ENCODE data around the gene ARHGAP22. TPM values are rescaled to one million over a fixed set of nuclear protein-coding genes. Genes with fewer than 3 reads are reported as not detected.

The ARHGAP22 gene
- total RNA-seq, 1 experiment from 2014 or later, result 1.8 TPM

- no TSS peak for BruUV-seq (replicated peaks)
- TF ChIP-seq SIN3A (IDR thresholded peaks at IDR 0.05; ENCODE audit: borderline replicate concordance, insufficient read depth, low read depth, low read length) (no peak), CTCF (IDR thresholded peaks at IDR 0.05) (no peak), TCF7L2 (IDR thresholded peaks at IDR 0.05; ENCODE audit: low read depth, low read length) (no peak), POLR2AphosphoS5 (IDR thresholded peaks at IDR 0.05; ENCODE audit: low read depth, low read length) (no peak)
- TF ChIP-seq, protein P1, sequence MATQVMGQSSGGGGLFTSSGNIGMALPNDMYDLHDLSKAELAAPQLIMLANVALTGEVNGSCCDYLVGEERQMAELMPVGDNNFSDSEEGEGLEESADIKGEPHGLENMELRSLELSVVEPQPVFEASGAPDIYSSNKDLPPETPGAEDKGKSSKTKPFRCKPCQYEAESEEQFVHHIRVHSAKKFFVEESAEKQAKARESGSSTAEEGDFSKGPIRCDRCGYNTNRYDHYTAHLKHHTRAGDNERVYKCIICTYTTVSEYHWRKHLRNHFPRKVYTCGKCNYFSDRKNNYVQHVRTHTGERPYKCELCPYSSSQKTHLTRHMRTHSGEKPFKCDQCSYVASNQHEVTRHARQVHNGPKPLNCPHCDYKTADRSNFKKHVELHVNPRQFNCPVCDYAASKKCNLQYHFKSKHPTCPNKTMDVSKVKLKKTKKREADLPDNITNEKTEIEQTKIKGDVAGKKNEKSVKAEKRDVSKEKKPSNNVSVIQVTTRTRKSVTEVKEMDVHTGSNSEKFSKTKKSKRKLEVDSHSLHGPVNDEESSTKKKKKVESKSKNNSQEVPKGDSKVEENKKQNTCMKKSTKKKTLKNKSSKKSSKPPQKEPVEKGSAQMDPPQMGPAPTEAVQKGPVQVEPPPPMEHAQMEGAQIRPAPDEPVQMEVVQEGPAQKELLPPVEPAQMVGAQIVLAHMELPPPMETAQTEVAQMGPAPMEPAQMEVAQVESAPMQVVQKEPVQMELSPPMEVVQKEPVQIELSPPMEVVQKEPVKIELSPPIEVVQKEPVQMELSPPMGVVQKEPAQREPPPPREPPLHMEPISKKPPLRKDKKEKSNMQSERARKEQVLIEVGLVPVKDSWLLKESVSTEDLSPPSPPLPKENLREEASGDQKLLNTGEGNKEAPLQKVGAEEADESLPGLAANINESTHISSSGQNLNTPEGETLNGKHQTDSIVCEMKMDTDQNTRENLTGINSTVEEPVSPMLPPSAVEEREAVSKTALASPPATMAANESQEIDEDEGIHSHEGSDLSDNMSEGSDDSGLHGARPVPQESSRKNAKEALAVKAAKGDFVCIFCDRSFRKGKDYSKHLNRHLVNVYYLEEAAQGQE (IDR thresholded peaks at IDR 0.05; ENCODE audit: insufficient read depth in 1 of 2, low read depth in 2 of 2, low read length in 1 of 2), result no peak
- no peaks in the 10 kb centered on the region for H3K9me3 ChIP-seq (ENCODE audit: control insufficient read depth, insufficient read depth, low read depth, low read length)
- ATAC-seq, result no peak
- POLR2A ChIA-PET, result no interaction called here
- DNase-seq (ENCODE audit: low read depth, low spot score), result no peak
- CTCF ChIA-PET, result no interaction called here
- H3K4me3 ChIP-seq (ENCODE audit: low read depth in 2 of 2, low read length in 2 of 2), result no peak overlapping the region
- in situ Hi-C loops (cut with HindIII; ENCODE audit: low pct_unique_long_range_greater_than_20kb, low sequenced_read_pairs) (no loop called here), intact Hi-C loops (cut with micrococcal nuclease; ENCODE audit: unreplicated experiment) (no loop called here)
- H3K4me1 ChIP-seq (ENCODE audit: control insufficient read depth, insufficient read depth, low read length), result no peaks in the 10 kb centered on the region
- H3K36me3 ChIP-seq (ENCODE audit: control insufficient read depth, insufficient read depth, low read length), result no peaks in the 10 kb centered on the region
- H3K27ac ChIP-seq (ENCODE audit: low read length), result no peak overlapping the region
- peaks cover 7% of the 10 kb centered on the region; the same call in 1 of the 2 replicates for H3K27me3 ChIP-seq (ENCODE audit: control insufficient read depth, insufficient read depth, low read length)
These were observed 130.0 kb downstream of the ARHGAP22 start for GRCh38 chr10:48474765-48475365.

DNA sequence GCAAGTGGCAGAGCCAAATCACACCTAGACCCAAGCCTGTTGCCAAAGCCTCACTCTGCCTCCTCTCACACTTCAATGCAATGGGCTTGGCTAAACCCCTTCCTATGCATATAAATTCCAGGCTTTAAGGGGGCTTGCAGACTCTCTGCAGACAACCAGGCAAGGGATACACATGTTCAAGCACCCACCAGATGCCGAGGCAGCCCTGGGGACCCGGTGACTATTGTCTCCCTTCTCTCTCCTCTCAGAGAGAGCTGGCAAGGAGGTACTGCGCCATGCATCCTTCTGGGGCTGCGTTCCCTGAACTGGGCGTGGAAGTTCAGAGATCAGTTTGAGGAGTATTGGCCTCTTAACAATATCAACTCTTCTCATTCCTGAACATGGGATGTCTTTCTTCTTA is 131.2 kb downstream of the ARHGAP22 start:
- ChIA-PET POLR2A (no interaction called here), CTCF (no interaction called here)
- H3K9me3 ChIP-seq (ENCODE audit: control insufficient read depth, insufficient read depth, low read depth, low read length), result no peaks in the 10 kb centered on the region
- no peak for ATAC-seq
- H3K27me3 ChIP-seq (ENCODE audit: control insufficient read depth, insufficient read depth, low read length), result peaks cover 7% of the 10 kb centered on the region; the same call in 1 of the 2 replicates
- no peak overlapping the region for H3K4me3 ChIP-seq (ENCODE audit: low read depth in 2 of 2, low read length in 2 of 2)
- in situ Hi-C loops (cut with HindIII; ENCODE audit: low pct_unique_long_range_greater_than_20kb, low sequenced_read_pairs), result no loop called here
- no peaks in the 10 kb centered on the region for H3K4me1 ChIP-seq (ENCODE audit: control insufficient read depth, insufficient read depth, low read length)
- no TSS peak for BruUV-seq (replicated peaks)
- no peaks in the 10 kb centered on the region for H3K36me3 ChIP-seq (ENCODE audit: control insufficient read depth, insufficient read depth, low read length)
- DNase-seq (ENCODE audit: low read depth, low spot score), result no peak
- intact Hi-C loops (cut with micrococcal nuclease; ENCODE audit: unreplicated experiment), result no loop called here
- H3K27ac ChIP-seq (ENCODE audit: low read length), result no peak overlapping the region
- TF ChIP-seq CTCF (IDR thresholded peaks at IDR 0.05) (no peak), SIN3A (IDR thresholded peaks at IDR 0.05; ENCODE audit: borderline replicate concordance, insufficient read depth, low read depth, low read length) (no peak), TCF7L2 (IDR thresholded peaks at IDR 0.05; ENCODE audit: low read depth, low read length) (no peak), POLR2AphosphoS5 (IDR thresholded peaks at IDR 0.05; ENCODE audit: low read depth, low read length) (no peak)
- TF ChIP-seq, protein P1 (IDR thresholded peaks at IDR 0.05; ENCODE audit: insufficient read depth in 1 of 2, low read depth in 2 of 2, low read length in 1 of 2), result no peak
